CD4-positive, alpha-beta T cell treated with Interleukin-15 for 1 hour (primary cell): ENCODE measurements around the gene LRGUK.

ENCODE experiments used
- DNase-seq: peaks from one replicate; pipeline ENCODE4 v3.0.0-alpha.2; 2020

Gene LRGUK

GRCh38 chr7:134308548-134308947 is 181.4 kb downstream of the LRGUK start:
- no peak for DNase-seq

GRCh38 chr7:134311807-134312206 is 184.7 kb downstream of the LRGUK start:
- no peak for DNase-seq

GRCh38 chr7:134312717-134313116 is 185.6 kb downstream of the LRGUK start:
- no peak for DNase-seq

- no peak for DNase-seq
Observed at GRCh38 chr7:134313543-134313942, 186.4 kb downstream of the LRGUK start.
